Naive B cell (primary cell): ENCODE data around the gene SEL1L3. TPM values are rescaled to one million over a fixed set of nuclear protein-coding genes. Genes with fewer than 3 reads are reported as not detected.
"Not testable (repeated sequence)": the region's sequence is repeated elsewhere in the genome, so short reads cannot be mapped to it uniquely, and the experiment has no call there.

Experiments
- ATAC-seq, 2 donors: fragments of 150-1000 bp; cut with Tn5 transposase; 2 replicates each; pipeline ENCODE4 v1.10.0; 2021; ENCODE audit warnings: low read depth in 2 of 2, mild to moderate bottlenecking in 2 of 2, moderate library complexity in 2 of 2
- DNase-seq: peaks from one replicate; pipeline ENCODE4 v3.0.0; 2022
- H3K27ac Mint-ChIP-seq, 6 donors: one replicate each; pipeline ENCODE4 v1.8.0; 2020 to 2022; ENCODE audit warnings: mild to moderate bottlenecking in 6 of 6, mixed read lengths in 6 of 6, moderate library complexity in 5 of 6, inconsistent platforms in 2 of 6
- H3K27me3 Mint-ChIP-seq, 3 donors: one replicate each; pipeline ENCODE4 v1.8.0; 2021 to 2022; ENCODE audit warnings: mixed read lengths in 3 of 3, mild to moderate bottlenecking in 1 of 3
- H3K36me3 Mint-ChIP-seq, 2 donors: one replicate each; pipeline ENCODE4 v1.8.0; 2020 to 2022; ENCODE audit warnings: mixed read lengths in 2 of 2, inconsistent platforms in 1 of 2, mild to moderate bottlenecking in 1 of 2
- H3K4me1 Mint-ChIP-seq, 3 donors: one replicate each; pipeline ENCODE4 v1.8.0; 2020 to 2022; ENCODE audit warnings: mixed read lengths in 3 of 3, inconsistent platforms in 1 of 3, mild to moderate bottlenecking in 1 of 3, moderate library complexity in 1 of 3
- H3K4me3 Mint-ChIP-seq, 8 donors: one replicate each; pipeline ENCODE4 v1.8.0; 2020 to 2022; ENCODE audit warnings: mild to moderate bottlenecking in 8 of 8, mixed read lengths in 8 of 8, moderate library complexity in 8 of 8, inconsistent platforms in 2 of 8
- H3K9me3 Mint-ChIP-seq, 7 donors: one replicate each; pipeline ENCODE4 v1.8.0; 2020 to 2022; ENCODE audit warnings: mixed read lengths in 7 of 7, mild to moderate bottlenecking in 5 of 7, inconsistent platforms in 2 of 7, moderate library complexity in 1 of 7
- polyA plus RNA-seq, 6 donors: library from polyadenylated mRNA; unstranded; fragments of 300-500 nt; fragmentation: Illumina TruSeq; gene quantifications; one replicate each; pipeline ENCODE4 v1.2.3, GENCODE V29; 2021; ENCODE audit warnings: low read depth in 6 of 6

SEL1L3 gene
- polyA plus RNA-seq, 6 donors from 2014 or later: 129 to 288 (median 195) TPM

DNA sequence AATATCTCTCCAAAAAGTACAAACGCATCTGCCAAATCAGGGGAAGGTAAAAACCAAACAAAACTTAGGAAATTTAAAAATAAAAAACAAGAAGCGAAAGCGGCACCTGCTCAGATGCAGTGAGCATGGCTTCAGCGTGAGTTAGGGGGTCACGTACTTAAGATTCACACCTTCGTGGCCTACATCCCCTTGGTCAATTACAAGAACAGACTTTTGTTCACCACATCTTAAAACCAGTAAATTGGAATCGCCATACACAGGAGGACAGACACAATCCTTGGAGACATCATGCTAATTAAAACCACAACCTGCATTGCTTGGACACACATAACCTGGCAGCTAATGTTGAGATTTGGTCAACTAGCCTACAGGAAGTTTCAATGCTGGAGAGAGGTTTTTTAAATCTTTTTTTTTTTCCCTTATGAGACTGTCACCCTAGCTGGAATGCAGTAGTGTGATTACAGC is 12.5 kb upstream of the SEL1L3 start:
- Mint-ChIP-seq H3K27ac (peak overlapping the region; percentile 89 to 98 (median 98)), H3K27me3 (peaks cover 0 to 5% (median 0%) of the 10 kb centered on the region in 3 donors), H3K4me1 (peaks cover 65 to 96% (median 74%) of the 10 kb centered on the region in 3 donors), H3K9me3 (peaks cover 0 to 5% (median 2%) of the 10 kb centered on the region in 7 donors), H3K4me3 (peak overlapping the region in 7 of 8 donors; percentile 25 to 83 (median 71)), H3K36me3 (peaks cover 0 to 8% of the 10 kb centered on the region in 2 donors)
- peak; percentile 68 to 75 for ATAC-seq
- peak; percentile 78 for DNase-seq

DNA sequence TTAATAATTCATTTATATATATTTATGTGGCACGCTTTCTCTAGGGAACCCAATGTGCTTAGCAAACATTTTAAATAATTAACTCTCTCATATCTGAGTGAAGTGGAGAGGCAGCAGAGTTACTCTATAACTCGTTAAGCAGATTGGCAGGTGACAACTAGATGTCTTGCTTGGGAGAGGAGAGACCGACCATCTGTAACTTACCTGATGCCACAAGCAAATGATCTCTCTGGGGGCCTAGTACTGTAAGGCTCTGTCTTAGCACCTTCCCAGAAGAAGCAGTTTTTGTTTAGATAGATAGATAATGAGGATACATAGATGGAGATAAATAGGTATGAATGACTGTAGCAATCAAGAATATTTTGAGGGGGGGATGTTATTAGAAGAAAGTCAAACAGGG is 11.9 kb upstream of the SEL1L3 start:
- Mint-ChIP-seq H3K27me3 (peaks cover 0 to 2% (median 0%) of the 10 kb centered on the region in 3 donors), H3K4me3 (peak overlapping the region in 7 of 8 donors; percentile 25 to 83 (median 66)), H3K4me1 (peaks cover 64 to 96% (median 74%) of the 10 kb centered on the region in 3 donors), H3K27ac (peak overlapping the region; percentile 89 to 98 (median 98)), H3K36me3 (peaks cover 0 to 3% of the 10 kb centered on the region in 2 donors), H3K9me3 (peaks cover 0 to 11% (median 3%) of the 10 kb centered on the region in 7 donors)
- ATAC-seq (peak; percentile 27 to 34), DNase-seq (no peak)

DNA sequence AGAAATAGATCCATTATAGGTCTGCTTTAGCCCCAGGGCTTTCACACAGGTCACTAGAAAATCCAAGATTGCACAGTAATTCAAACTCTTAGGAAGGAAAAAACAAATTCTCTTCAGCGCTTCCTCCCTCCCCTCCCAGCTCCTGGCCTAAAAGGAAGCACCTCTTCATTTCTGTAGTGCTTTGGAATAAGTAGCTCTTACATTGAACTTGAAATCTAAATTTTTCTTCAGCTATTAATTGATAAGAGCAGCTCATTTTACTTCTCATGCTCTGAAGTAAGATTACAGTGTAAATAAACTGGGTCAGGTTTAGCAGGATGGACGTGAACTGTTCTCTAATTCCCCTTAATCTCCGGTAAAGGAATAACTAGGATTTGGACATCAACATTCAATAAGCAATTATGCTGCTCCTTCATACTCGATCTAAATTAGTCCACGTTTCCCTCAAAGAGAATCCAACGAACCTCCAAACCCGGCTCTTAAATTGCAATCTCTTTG is 10.9 kb upstream of the SEL1L3 start:
- H3K36me3 Mint-ChIP-seq: no peaks in the 10 kb centered on the region
- DNase-seq: no peak
- H3K27me3 Mint-ChIP-seq: no peaks in the 10 kb centered on the region
- peak overlapping the region; percentile 52 to 98 (median 97) for H3K27ac Mint-ChIP-seq
- H3K9me3 Mint-ChIP-seq: peaks cover 0 to 11% (median 4%) of the 10 kb centered on the region in 7 donors
- peaks cover 69 to 97% (median 70%) of the 10 kb centered on the region in 3 donors for H3K4me1 Mint-ChIP-seq
- H3K4me3 Mint-ChIP-seq: peak overlapping the region in 6 of 8 donors; percentile 21 to 86 (median 72)
- no peak for ATAC-seq

DNA sequence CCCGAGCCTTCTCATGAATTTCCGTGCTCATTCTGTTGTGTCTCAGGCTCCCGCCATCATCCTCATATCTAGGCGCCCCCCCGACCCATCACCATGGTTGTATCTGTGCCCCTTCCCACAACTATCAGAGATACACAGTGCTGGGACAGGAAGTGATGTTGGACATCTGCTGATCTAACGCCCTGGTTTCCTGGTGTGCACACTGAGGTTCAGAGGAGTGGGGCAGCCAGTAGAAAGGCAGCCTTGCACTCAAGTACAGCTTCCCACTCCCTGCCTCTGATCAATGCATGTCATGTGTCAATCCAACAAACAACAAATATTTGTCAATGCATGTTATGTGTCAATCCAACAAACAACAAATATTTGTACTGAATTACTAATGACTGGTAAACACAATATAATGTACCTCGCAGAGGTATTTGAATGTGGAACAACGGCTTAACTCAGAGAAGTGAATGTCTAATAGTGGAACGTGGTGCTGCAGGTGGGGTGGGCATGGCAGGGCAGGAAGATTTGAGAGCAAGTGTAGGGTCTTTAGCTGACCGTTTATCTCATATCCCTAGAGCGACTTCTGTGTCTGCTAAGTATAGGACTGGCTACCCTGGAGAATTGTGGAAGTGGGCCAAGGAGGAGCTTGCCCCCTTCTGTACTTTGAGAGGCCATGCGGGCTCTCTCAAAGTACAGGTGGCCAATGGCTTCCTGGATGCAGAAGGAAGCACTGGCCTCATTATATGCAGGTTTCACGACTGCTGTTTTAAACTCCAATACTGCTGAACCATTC is 10.3 kb upstream of the SEL1L3 start:
- H3K27ac Mint-ChIP-seq: peak overlapping the region; percentile 52 to 98 (median 94)
- H3K36me3 Mint-ChIP-seq: no peaks in the 10 kb centered on the region
- DNase-seq: no peak
- H3K27me3 Mint-ChIP-seq: no peaks in the 10 kb centered on the region
- H3K9me3 Mint-ChIP-seq: peaks cover 0 to 11% (median 4%) of the 10 kb centered on the region in 7 donors
- ATAC-seq: no peak
- H3K4me3 Mint-ChIP-seq: peak overlapping the region in 6 of 8 donors; percentile 21 to 86 (median 72)
- peaks cover 70 to 97% (median 75%) of the 10 kb centered on the region in 3 donors for H3K4me1 Mint-ChIP-seq

DNA sequence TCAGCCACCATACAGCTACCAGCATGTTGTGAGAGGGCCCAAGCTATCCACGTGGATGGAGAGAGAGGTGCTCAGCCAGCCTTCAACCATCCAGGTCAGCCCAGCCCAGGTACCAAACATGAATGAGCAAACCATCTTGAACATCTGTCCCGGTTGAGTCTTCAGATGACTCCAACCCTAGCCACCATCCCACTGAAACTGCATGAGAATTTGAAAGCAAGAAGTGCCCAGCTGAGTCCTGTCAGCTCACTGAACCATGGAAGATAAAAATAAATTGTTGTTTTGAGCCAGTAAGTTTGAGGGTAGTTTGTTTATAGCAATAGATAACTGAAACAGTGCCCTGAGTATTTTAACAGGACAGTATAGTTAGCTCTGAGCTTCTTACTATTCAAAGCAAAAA is 7.3 kb upstream of the SEL1L3 start:
- Mint-ChIP-seq H3K27ac (peak overlapping the region; percentile 8 to 98 (median 80)), H3K27me3 (no peaks in the 10 kb centered on the region), H3K9me3 (peaks cover 0 to 11% (median 4%) of the 10 kb centered on the region in 7 donors), H3K4me3 (peak overlapping the region in 7 of 8 donors; percentile 16 to 83 (median 65)), H3K36me3 (no peaks in the 10 kb centered on the region), H3K4me1 (peaks cover 82 to 100% (median 86%) of the 10 kb centered on the region in 3 donors)
- DNase-seq: no peak
- no peak for ATAC-seq

DNA sequence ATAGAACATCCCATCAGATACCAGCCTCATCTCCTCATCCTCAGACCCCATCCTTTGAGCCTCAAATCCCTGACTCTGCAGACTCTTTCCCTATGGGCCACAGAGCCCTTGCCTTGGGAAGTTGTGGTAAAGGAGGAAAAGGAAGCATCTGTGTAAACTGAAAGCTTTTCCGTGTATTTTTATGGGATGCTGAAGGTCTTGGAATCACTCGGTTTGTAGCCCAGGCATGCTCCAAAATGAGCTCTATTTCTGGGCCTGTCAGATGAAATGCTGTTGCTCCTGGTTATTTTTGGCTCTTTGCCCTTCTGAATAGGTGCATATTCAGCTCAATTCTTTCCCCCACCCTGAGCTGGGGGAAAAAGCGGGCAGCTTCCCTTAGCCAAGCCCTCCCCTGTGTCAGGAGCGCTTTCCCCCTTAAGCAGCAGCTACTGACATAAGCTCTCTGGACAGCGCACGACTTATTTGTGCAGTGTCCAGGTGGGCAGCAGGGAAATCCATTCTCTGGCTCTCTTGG is 5.0 kb upstream of the SEL1L3 start:
- H3K27ac Mint-ChIP-seq: peak overlapping the region; percentile 13 to 92 (median 64)

DNA sequence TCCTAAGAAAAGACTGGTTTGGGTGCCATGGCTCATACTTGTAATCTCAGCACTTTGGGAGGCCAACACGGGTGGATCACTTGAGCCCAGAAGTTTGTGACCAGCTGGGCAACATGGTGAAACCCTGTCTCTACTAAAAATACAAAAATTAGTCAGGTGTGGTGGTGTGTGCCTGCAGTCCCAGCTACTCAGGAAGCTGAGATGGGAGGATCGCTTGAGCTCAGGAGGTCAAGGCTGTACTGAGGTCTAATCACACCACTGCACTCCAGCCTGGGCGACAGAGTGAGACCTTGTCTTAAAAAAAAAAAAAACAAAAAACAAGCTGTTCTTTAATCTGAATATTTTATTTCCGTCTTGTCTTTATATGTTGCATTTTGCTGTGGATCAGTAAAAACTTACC is 3.6 kb upstream of the SEL1L3 start:
- Mint-ChIP-seq H3K4me3 (peak overlapping the region; percentile 62 to 87 (median 84)), H3K9me3 (peaks cover 0 to 11% (median 4%) of the 10 kb centered on the region in 7 donors), H3K27ac (peak overlapping the region in 5 of 6 donors; percentile 22 to 92 (median 83)), H3K4me1 (peaks cover 59 to 80% (median 66%) of the 10 kb centered on the region in 3 donors)
- not testable (repeated sequence) for H3K36me3 Mint-ChIP-seq, H3K27me3 Mint-ChIP-seq, DNase-seq
- peak in 1 of 2 donors; percentile 8 for ATAC-seq

More for the DNA sequence above, 5.0 kb upstream of the SEL1L3 start:
- Mint-ChIP-seq H3K36me3 (no peaks in the 10 kb centered on the region), H3K9me3 (peaks cover 0 to 11% (median 4%) of the 10 kb centered on the region in 7 donors), H3K4me1 (peaks cover 67 to 90% (median 70%) of the 10 kb centered on the region in 3 donors), H3K4me3 (peak overlapping the region; percentile 23 to 87 (median 78)), H3K27me3 (no peaks in the 10 kb centered on the region)
- DNase-seq (no peak), ATAC-seq (no peak)

DNA sequence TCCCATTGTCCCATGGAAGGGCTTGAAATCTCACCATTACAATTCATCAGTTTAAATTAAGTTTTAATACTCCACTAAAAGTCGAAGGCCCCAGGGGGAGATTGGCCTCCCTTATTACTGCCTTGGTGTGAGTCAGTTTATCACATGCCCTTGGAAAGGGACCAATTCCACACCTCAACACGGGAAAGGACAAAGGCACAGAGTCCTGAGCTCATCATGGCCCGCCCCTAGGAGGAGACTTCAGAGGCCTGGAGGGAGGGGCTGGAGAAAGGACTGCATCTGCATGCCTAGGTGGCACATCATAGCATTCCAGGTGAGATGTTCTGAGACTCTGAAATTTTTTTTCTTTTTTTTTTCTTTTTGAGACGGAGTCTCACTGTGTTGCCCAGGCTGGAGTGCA is 2.8 kb upstream of the SEL1L3 start:
- Mint-ChIP-seq H3K36me3 (peaks cover 8 to 15% of the 10 kb centered on the region in 2 donors), H3K4me3 (peak overlapping the region; percentile 45 to 93 (median 85)), H3K9me3 (peaks cover 0 to 9% (median 4%) of the 10 kb centered on the region in 7 donors), H3K4me1 (peaks cover 57 to 79% (median 62%) of the 10 kb centered on the region in 3 donors), H3K27me3 (no peaks in the 10 kb centered on the region), H3K27ac (peak overlapping the region in 5 of 6 donors; percentile 58 to 92 (median 86))
- ATAC-seq (no peak), DNase-seq (no peak)

DNA sequence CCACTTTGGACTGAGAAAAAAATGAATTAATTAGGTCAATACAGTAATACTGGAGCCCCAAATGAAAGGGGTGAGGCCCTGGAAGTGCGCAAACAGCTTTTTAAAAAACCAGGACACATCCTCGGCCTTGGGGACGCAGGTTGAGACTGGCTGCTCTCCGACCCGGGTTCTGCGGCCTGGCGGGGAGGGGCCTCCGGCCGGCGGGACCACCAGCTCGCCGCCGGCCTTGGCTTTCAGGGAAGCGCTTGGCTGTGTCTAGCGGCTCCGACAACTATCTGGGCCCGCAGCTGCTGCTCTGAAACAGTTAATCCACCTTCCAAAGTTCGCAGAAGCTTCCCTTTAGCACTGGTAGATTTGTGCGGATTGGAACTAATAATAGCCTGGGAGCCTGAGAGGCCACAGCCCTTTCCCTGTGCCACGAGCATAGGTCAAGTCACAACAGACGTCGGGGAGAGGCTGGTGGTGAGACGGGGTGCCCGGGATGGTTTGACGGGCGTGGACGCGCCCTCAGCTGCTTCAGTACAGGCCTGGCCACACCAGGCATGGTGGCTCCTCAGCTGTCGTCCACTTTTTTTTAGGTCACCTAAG is 1.1 kb upstream of the SEL1L3 start:
- H3K27me3 Mint-ChIP-seq: no peaks in the 10 kb centered on the region
- ATAC-seq (no peak), DNase-seq (no peak)
- H3K9me3 Mint-ChIP-seq: peaks cover 0 to 3% (median 2%) of the 10 kb centered on the region in 7 donors
- peaks cover 64 to 79% (median 66%) of the 10 kb centered on the region in 3 donors for H3K4me1 Mint-ChIP-seq
- peak overlapping the region; percentile 82 to 95 (median 88) for H3K4me3 Mint-ChIP-seq
- H3K36me3 Mint-ChIP-seq: peaks cover 8 to 18% of the 10 kb centered on the region in 2 donors
- peak overlapping the region; percentile 36 to 93 (median 89) for H3K27ac Mint-ChIP-seq

DNA sequence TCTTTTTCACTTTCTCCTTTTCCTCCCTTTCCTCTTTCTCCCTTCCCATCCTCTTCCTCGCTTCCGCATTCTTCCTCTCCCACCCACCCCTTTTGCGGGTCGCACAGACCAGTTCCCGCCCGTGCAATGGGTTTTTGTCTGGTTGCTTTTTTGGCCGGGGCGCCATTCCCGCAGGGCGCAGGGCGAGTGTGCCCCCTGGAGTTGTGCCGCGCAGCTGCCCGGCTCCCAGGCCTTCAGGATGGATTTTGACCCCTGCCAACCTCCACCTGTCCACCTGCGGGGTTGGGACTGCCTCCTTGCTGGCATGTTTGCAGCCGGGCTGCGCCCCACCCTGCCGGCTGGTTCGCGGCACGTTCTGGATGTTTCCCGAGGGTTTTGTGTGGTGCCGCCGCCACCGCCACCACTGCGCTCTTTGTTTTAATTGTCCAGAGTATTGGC is 578 bp upstream of the SEL1L3 start:
- Mint-ChIP-seq H3K9me3 (peaks cover 0 to 3% (median 0%) of the 10 kb centered on the region in 7 donors), H3K27ac (peak overlapping the region; percentile 67 to 93 (median 89)), H3K4me3 (peak overlapping the region; percentile 82 to 95 (median 88)), H3K36me3 (peaks cover 8 to 20% of the 10 kb centered on the region in 2 donors), H3K27me3 (no peaks in the 10 kb centered on the region), H3K4me1 (peaks cover 65 to 79% (median 70%) of the 10 kb centered on the region in 3 donors)
- ATAC-seq (no peak), DNase-seq (no peak)

DNA sequence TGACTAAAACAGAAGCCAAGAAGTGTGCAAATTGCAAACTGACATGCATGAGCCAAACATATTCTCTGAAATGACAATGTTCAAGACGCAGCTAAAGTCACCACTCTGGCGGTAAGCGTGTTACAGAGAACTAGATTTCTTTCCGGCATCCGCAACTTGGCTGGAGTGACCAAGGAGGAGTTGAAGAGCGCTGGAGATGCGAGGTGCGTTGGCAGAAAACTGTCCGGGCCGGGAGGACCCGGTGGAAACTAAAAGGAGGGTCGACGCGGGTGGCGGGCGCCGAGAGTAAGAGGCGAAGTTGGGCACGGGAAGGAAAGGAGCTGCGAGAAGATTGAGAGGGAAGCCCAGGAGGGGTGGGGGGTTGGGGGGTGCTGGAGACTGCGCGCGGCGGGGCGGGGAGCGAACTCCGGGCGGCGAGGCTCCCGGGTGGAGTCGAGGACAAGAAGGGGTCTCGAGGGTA is 807 bp downstream of the SEL1L3 start:
- Mint-ChIP-seq H3K27me3 (no peaks in the 10 kb centered on the region), H3K36me3 (peaks cover 8 to 34% of the 10 kb centered on the region in 2 donors), H3K9me3 (peaks cover 0 to 3% (median 0%) of the 10 kb centered on the region in 7 donors), H3K4me1 (peaks cover 66 to 79% (median 75%) of the 10 kb centered on the region in 3 donors), H3K4me3 (peak overlapping the region; percentile 97 to 100 (median 98)), H3K27ac (peak overlapping the region; percentile 94 to 99 (median 98))
- no peak for DNase-seq
- ATAC-seq: peak in 1 of 2 donors; percentile 1

DNA sequence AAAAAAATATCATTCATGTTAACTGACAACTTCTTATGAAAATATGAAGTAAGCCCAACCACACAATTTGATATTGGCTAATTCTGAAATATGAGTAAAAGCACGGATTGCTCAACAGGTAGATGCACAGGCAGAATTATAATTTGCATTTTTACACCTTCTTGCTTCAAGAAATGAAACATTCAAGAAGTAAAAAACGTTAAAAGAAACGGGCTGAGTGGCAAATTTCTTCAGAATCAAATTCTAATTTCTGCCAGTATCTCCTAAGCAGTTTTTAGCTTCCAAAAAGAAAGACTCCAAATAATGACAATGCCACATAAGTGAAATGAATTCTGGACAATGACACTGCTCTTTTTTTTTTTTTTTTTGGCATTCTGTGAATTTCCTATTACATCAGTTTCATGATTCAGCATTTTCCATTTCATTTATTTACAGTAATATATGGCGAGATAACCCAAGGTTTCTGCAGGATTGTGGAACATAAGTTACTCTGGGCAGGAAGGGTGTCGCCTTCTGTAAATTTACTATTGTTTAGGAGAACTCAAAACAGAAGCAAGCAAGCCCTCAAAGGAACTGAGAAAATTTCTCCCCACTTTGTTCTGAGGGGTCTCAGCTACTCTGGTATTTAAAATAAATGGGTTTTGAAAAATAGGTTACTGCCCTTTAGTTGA is 1.4 kb downstream of the SEL1L3 start:
- no peaks in the 10 kb centered on the region for H3K27me3 Mint-ChIP-seq
- ATAC-seq: no peak
- peaks cover 0 to 3% (median 0%) of the 10 kb centered on the region in 7 donors for H3K9me3 Mint-ChIP-seq
- peak overlapping the region; percentile 94 to 99 (median 98) for H3K27ac Mint-ChIP-seq
- DNase-seq: no peak
- H3K36me3 Mint-ChIP-seq: peaks cover 8 to 35% of the 10 kb centered on the region in 2 donors
- H3K4me3 Mint-ChIP-seq: peak overlapping the region; percentile 97 to 100 (median 98)
- H3K4me1 Mint-ChIP-seq: peaks cover 64 to 79% (median 72%) of the 10 kb centered on the region in 3 donors
